Stimulated activated CD8-positive, alpha-beta memory T cell treated with anti-CD3 and anti-CD28 coated beads, Interleukin-2, amount 100 ng/mL, for 48 hours (primary cell): ENCODE results near the gene AQP7.
"Not testable (repeated sequence)": the region's sequence is repeated elsewhere in the genome, so short reads cannot be mapped to it uniquely, and the experiment has no call there.

Experiments
- DNase-seq, 2 donors: peaks; one replicate each; pipeline ENCODE4 v3.0.0-alpha.2; 2020; ENCODE audit warnings: low read depth in 2 of 2

AQP7 gene

GRCh38 chr9:33375238-33375840, 27.0 kb downstream of the AQP7 start:
- no peak for DNase-seq

GRCh38 chr9:33374634-33375237, 27.6 kb downstream of the AQP7 start:
- DNase-seq = peak; percentile 35 to 48

GRCh38 chr9:33374190-33374589, 28.2 kb downstream of the AQP7 start:
- DNase-seq = no peak

- DNase-seq = no peak
Measured at GRCh38 chr9:33372900-33373299, 29.5 kb downstream of the AQP7 start.

- DNase-seq = no peak
Measured at GRCh38 chr9:33366979-33367480, 35.3 kb downstream of the AQP7 start.

GRCh38 chr9:33364814-33365213, 37.6 kb downstream of the AQP7 start:
- not testable (repeated sequence) for DNase-seq

- DNase-seq = no peak
Measured at GRCh38 chr9:33364127-33364526, 38.2 kb downstream of the AQP7 start.

- not testable (repeated sequence) for DNase-seq
Measured at GRCh38 chr9:33358641-33359040, 43.7 kb downstream of the AQP7 start.

GRCh38 chr9:33355933-33356332, 46.4 kb downstream of the AQP7 start:
- DNase-seq = no peak

- DNase-seq = no peak
Measured at GRCh38 chr9:33354651-33355211, 47.6 kb downstream of the AQP7 start.

- no peak for DNase-seq
Measured at GRCh38 chr9:33351547-33351946, 50.8 kb downstream of the AQP7 start.

GRCh38 chr9:33350310-33350709, 52.1 kb downstream of the AQP7 start:
- DNase-seq = no peak

GRCh38 chr9:33349743-33350142, 52.6 kb downstream of the AQP7 start:
- no peak for DNase-seq

GRCh38 chr9:33348998-33349397, 53.4 kb downstream of the AQP7 start:
- no peak for DNase-seq

- DNase-seq = no peak
Measured at GRCh38 chr9:33346564-33346963, 55.8 kb downstream of the AQP7 start.

- no peak for DNase-seq
Measured at GRCh38 chr9:33344145-33344544, 58.2 kb downstream of the AQP7 start.

- DNase-seq = no peak
Measured at GRCh38 chr9:33341182-33341581, 61.2 kb downstream of the AQP7 start.

- no peak for DNase-seq
Measured at GRCh38 chr9:33340186-33340585, 62.2 kb downstream of the AQP7 start.
